HG02885 (cell line): Measurements from ENCODE around the gene ENKUR.

Source experiments
- ATAC-seq: cut with Tn5 transposase; IDR thresholded peaks from one replicate; pipeline ENCODE4 v1.9.1; 2021; ENCODE audit warnings: mild to moderate bottlenecking; ENCODE audit not compliant: unreplicated experiment, poor library complexity

The ENKUR gene, protein sequence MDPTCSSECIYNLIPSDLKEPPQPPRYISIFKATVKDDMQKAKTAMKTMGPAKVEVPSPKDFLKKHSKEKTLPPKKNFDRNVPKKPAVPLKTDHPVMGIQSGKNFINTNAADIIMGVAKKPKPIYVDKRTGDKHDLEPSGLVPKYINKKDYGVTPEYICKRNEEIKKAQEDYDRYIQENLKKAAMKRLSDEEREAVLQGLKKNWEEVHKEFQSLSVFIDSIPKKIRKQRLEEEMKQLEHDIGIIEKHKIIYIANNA

DNA sequence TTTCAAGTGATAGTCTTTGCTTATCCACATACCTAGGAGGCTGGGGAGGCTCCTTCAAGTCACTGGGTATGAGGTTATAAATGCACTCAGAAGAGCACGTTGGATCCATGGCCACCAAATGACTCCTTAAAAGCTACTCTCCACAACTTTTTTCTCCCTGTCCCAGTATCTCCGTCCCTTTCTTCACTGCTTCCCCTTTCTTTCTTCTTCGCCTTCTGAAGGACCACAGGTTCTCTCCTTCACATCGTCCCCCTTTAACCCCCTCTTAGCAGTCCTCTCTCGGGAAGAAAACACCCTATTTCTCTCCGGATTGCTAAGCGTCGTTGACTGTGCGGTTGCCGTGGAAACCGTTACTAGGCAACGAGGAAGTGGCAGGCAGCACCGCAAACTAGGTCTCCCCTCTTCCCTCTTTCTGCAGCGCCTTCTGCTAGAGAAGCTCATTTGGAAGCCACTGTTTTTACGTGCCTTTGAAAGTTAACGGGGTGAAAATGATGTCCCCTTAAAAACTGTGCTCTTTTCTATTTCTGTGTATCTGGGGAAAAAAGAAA, at the start of gene ENKUR:
TSS of gene ENKUR (minus strand) at position 331 of the 548 bp plus-strand sequence. CDS start at position 109, 222 bp downstream.
- ATAC-seq: peak; percentile 59

DNA sequence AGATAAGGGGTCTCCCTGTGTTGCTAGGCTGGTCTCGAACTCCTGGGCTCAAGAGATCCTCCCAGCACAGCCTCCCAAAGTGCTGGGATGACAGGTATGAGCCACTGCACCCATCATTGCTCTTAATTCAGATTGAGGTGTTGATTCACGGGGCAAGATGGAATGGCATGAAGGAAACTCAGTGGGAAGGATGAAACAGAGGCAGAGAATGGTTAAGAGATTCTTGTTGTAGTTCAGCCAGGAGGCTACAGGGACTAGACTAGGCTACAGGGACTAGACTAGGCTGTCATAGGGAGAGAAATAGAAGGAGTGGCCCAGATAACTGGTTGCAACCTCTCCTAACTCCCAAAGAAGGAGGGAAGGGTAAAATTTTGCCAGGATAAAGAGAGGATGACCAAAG, 48.4 kb upstream of the ENKUR start:
- no peak for ATAC-seq

DNA sequence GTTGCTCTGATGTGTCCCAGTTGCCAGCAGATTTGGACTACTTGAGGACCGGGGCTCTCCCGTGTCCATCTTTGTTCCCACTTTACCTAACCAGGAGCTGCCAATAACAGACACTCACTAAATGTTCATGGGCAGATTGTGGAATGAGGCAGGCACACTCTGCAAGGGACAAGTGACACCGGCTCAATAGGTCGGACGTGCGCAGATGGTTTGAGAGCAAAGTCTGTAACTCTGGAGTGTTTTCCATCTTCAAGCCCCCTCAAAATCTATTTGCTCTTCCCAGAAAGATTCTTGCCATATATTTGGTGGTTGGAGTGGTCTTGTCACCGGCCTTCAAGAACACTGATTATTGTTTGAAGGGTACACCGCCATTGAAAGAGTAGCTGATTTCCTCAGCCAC, 47.7 kb upstream of the ENKUR start:
- ATAC-seq: no peak

DNA sequence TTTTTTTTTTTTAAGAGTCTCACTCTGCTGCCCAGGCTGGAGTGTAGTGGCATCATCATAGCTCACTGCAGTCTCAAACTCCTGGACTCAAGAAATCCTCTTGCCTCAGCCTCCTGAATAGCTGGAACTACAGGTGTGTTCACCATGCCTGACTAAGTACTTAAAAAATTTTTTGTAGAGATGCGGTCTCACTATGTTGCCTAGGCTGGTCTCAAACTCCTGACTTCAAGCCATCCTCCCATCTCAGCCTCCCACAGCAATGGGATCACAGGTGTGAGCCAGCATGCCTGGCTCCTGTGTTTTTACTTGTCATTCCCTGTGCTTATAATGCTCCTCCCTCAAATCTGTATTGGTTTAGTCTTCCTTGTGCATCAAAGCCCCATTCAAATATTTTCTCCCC, 47.2 kb upstream of the ENKUR start:
- ATAC-seq: no peak

DNA sequence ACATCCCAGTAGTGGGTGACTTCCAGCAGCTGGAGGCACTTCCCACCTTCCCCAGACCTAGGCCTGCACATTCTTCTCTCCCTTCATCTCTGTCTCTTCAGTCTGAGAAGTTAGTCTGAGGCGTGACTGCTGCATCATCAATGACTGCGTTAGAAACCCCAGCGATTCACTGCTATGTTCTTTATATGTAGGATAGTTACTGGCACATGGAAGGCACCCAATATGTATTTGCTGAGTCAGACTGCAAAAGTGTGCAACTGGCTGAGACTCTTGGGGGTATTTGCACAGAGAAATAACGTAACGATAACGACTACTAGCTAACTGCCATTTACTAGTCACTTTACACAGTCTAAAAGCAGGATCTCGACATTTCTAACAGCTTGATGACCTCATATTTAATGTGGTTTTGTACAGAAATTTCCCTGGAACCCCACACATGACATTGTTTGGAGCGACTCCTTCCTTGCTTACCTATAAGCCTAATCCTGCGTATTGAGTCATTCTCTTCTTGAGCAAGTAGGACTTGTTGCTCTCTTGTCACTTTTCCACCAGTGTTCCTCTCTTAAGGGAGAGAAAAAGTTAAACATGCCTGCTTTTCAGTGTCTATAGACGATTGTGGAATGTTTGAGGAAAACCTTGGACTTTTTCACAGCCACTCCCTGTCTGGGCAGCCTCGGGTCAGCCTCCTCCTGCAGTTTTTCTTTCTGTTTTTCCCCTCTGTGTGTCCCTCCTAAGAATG, 45.9 kb upstream of the ENKUR start:
- no peak for ATAC-seq

DNA sequence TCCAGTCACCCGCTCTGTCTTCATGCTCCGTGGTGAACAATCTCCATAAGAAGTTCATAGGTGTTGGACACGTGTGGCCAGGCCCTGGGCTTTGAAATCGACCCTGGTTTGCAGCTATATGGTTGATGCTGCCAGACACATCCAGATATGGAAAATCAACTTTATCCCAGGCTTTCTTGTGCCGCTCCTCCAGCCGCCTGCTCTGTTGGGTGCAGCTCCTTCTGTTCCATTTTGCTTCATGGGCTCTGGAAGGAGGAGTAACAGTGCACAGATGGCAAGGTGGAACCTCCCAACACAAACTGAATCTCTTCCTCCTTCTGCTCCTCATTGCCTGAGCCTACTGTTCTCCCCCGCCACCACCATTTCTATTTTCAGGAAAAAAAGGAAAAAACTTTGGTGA, 45.2 kb upstream of the ENKUR start:
- ATAC-seq: no peak

DNA sequence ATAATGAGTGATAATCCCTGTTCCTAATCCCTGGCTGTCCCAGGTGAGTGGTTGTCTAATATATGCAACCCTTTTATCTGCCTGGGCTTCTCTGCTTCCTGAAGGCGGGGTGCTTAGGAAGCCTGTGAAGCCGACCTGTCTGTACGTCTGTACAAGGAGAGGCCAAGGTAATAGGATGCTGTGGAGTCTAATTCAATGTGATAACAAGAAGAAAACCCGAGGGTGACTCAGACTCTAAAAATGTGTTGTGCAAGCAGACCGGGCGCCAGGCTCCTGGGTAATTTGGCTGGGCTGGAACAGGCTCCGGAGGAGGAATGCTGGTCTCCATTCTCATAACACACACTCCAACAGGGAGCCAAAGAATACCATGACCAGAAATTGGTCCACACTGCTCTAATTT, 44.0 kb upstream of the ENKUR start:
- ATAC-seq: no peak

DNA sequence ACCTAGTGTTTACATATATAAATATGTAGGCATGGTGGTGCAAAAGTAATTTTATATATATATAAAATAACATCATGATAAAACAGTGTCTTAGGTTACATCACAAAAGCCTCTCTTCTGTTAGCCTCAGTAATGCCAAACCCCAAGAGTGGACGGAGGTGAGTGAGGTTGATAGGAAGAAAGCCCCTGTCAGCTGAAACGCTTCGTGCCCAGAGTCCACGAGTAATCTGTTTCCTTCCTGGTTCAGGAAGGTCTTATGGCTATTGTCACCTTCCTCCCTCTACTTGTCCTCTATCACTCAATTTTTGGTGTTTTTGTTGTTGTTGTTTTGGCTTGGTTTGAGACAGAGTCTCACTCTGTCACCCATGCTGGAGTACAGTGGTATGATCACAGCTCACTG, 41.9 kb upstream of the ENKUR start:
- ATAC-seq: no peak

DNA sequence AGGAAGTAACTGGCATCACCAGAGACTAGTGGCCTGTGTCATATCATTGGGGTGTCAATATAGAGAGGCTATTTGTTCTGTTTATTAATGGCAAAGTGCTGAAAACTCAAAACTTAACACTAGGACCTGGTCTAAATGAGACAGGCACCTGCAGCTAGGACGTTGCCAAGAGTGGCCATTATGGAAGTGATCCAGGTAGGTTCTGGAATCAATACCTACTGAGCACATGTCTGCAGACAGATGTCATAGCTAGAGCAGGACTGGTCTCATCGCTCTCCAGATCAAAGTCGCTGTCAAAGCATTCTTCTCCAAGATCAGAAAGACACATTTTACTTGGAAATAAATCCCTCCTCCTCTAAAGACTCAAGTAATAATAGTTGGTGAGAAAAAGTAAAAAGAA, 40.8 kb upstream of the ENKUR start:
- no peak for ATAC-seq

DNA sequence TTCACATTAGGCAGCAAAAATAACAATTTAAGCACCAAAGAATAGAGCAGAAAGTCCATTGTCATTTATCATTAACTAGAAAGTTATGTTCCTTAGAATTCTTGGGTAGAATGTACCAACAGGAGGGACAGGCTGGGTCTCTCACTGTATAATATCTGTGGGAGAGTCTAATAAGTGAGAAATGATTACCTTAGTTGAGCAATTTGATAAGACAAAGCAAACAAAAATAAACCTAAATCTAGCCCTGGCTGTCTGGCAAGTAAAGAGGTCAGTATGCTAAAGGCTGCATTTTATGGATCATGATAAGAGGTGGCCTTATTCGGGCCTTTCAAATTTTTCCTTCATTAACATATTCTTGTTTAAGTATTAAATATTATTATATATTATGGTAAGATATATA, 36.1 kb upstream of the ENKUR start:
- no peak for ATAC-seq

DNA sequence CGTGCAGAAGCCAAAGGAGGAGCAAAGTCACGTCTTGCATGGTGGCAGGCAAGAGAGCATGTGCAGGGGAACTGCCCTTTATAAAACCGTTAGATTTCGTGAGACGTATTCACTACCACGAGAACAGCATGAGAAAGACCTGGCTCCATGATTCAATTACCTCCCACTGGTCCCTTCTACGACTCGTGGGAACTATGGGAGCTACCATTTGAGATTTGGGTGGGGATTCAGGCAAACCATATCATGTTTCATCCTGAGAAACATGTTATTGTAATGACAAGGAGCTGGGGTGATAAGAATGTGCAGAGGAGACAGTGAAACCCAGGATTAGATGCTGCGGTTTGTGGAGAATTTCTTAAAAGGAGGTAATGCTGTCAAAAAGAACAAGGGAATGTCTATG, 34.4 kb upstream of the ENKUR start:
- no peak for ATAC-seq

DNA sequence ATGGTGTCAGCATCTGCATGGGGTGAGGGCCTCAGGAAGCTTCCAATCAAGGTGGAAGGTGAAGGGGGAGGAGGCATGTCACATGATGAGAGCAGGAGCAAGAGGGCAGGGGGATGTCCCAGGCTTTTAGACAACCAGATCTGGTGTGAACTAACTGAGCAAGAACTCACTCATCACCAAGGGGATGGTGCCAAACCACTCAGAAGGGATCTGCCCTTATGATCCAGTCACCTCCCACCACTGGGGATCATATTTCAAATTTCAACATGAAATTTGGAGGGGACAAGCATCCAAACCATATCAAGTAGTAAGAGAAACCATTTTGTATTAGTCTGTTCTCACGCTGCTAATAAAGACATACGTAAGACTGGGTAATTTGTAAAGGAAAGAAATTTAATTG, 34.0 kb upstream of the ENKUR start:
- no peak for ATAC-seq

DNA sequence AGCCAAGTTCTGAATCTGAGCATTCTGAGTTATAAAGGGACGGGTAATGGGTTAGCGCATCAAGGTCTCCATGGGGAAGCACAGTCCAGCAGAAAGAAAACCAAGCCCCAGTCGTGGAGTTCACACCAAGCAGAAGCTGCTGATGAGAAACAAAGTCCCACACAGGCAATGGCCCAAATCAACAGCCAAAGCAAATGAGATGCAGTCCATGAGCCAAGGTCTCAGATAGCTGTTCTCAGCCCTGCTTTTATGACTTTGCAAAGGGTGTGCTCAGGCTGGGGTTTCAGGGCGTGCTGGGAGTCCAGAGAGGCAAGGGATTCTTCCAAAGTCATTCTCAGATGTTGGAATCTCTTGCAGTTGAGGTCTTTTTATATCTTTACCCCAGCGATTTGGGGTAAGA, 32.5 kb upstream of the ENKUR start:
- ATAC-seq: no peak

DNA sequence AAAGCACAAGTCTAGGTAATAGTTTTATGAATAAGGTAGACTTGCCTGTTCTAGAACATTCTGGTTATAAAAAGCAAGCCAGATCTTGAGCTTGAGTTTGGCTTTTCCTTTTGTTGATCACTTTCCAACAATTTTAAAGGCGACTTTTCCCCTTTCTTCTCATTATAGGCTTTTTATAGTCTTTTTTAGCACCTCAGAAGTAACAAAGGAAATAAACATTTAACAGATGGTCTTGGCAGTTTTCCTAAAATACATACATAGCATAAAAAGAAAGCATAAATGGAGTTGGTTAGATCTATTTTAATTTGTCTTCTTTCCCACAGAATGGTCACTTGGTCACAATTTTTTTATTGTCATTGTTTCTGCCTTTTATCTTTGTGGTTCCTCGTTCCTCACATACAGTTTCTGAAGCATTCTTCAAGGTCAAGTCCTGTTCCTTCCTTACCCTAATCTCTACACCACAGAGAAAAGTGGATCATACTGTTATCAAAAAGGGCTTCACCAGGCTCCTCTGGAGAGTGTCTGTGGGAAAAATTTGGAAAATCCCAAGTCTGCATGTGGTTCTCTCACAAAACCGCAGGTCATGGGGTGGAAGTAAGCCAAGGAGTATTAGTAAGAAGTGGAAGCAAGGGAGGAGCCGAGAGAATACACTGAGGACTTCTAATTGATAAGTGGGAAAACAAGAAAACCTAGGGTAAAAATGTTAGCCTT, 31.8 kb upstream of the ENKUR start:
- no peak for ATAC-seq

DNA sequence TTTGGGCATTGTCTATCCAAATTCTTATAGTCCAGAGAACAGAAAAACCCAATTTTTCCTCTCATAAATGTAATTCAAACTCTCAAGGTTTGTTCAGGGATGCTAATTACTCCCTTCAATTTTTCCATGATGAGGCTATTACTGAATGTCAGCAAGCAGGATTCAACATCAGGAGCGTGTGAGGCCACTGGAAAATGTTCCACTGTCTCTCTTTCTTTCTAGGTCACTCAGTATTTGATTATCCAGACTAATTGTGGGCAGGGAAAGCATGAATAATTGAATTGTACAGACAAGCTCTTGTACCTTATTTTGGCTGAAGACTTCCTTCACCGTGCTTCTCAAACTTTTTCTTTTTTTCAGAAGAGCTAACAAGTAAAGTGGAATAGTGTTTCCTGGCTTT, 31.1 kb upstream of the ENKUR start:
- no peak for ATAC-seq

DNA sequence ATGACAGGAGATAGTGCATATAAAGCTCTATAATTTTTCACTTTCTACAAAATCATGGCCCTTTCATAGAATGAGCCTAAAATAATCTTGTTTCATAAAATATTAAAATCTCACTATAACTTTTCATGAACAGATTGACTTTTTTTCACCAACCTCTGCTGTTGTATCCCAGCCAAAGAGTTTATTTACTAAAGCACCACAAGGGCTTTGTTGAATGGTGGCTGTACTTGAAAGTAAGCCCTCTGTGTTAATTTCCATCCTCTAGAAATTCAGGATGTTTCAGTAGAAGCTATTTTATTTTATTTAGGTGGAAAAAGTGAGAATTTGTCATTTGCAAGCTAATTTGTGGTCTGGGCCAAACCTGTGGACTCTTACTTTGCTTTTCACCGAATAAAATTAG, 30.7 kb upstream of the ENKUR start:
- ATAC-seq: no peak

DNA sequence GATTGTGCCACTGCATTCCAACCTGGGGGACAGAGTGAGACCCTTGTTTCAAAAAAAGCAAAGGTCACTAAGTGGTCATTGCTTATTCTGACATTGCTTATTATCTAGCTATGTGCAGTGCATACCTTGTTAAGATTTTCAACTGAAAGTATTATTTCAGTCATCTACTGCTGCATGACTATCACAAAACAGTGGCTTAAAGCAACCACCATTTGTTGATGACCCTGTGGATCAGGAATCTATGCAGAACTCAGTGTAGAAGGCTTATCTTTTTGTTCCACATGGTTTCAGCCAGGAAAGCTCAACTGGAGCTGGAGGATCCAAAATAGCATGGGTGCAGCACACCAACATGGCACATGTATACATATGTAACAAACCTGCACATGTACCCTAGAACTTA, 23.6 kb upstream of the ENKUR start:
- ATAC-seq: no peak

DNA sequence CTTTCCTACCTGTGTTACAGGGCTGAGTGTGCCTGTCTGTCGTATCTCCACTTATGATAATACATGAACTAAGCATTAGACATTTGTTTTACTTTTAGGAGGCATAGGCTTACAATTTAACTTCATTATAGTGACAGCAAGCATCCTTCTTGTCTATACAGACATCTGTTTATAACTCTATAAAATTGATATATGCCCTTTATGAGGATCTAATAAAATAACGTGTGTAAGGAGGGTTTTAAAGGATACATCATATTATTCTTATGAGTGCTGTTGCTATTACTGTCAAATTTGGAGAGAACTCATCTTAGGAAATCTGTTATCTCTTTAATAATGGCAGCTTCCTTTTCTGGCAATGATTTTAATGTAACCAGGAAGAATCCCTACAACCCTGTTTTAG, 22.4 kb upstream of the ENKUR start:
- no peak for ATAC-seq

DNA sequence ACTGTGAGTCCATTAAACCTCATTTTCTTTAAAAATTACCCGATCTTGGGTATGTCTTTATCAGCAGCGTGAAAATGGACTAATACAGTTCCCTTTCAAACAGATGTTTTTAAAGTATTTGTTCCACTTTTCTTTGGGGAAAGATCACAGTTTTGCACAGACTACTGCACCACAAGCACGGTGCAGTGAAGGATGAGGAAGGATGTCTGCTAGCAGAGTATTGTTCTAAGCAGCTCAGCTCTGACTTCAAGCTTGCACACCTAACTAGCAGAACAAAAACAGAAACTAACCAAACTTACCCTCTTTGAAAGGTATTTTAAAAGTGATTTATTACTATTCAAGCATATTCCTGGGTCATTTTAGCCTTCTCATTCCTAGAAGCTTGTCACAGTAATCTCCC, 20.4 kb upstream of the ENKUR start:
- ATAC-seq: no peak

DNA sequence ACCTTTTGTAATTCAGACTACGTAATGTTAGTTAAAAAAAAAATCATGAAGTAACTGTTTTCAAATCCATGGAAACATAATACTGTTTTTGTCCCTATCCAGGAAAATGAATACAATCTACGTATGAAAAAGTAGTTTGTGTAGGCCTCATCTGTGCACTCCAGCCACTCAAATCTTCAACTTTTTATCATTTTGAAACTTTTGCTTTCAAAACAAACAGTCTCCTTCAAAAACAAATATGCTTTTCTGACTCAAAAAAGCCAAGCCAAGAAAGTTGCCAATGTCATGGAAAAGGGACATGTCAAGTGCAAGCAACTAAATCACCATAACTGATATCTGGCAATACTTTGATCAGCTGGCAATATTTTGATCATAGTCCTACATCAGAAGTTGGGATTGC, 13.6 kb upstream of the ENKUR start:
- ATAC-seq: no peak

DNA sequence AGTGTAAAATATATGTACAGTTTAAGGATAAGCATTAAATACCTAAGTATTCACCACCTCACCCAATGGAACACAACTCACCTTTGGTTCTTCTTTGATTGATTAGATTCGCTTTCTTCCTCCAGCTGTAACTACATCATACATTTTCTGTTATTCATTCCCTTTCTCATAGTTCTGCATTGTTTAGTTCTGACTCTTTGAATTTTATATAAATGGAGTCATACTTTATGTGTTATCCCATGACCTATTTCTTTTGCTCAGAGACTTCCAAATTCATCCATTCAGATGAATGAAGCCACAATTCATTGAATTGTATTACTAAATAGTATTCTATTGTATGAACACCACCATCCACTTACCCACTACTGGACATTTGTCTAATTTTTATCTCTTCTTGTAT, 12.8 kb upstream of the ENKUR start:
- ATAC-seq: no peak
